HUES64 (cell line): ENCODE measurements around the gene TOMM40L.

Source experiments
- H3K27ac ChIP-seq: 2 replicates; pipeline ENCODE4 v1.7.0; 2013; ENCODE audit warnings: low read depth, low read length, inconsistent platforms
- H3K27me3 ChIP-seq: 2 replicates; pipeline ENCODE4 v1.6.1; 2013; ENCODE audit warnings: mild to moderate bottlenecking, low read length; ENCODE audit not compliant: insufficient read depth
- H3K36me3 ChIP-seq: 2 replicates; pipeline ENCODE4 v1.6.1; 2013; ENCODE audit warnings: mild to moderate bottlenecking, low read length; ENCODE audit not compliant: insufficient read depth
- H3K4me1 ChIP-seq: 2 replicates; pipeline ENCODE4 v1.6.1; 2013; ENCODE audit warnings: mild to moderate bottlenecking, low read length, moderate library complexity; ENCODE audit not compliant: insufficient read depth
- H3K4me3 ChIP-seq: 2 replicates; pipeline ENCODE4 v1.5.1; 2013; ENCODE audit warnings: mild to moderate bottlenecking, low read length, moderate library complexity
- H3K9ac ChIP-seq: 2 replicates; pipeline ENCODE4 v1.6.1; 2013; ENCODE audit warnings: mild to moderate bottlenecking, low read depth, low read length
- H3K9me3 ChIP-seq: 2 replicates; pipeline ENCODE4 v1.6.1; 2013; ENCODE audit warnings: low read depth, low read length; ENCODE audit not compliant: insufficient read depth
- WGBS: fragments of 150-250, 120-280 bp; methylation state at CpG from one replicate; pipeline ENCODE4 v1.1.7; 2013; ENCODE audit warnings: missing lambda C conversion rate; 5-methylcytosine and 5-hydroxymethylcytosine counted together

Gene TOMM40L

GRCh38 chr1:161260376-161261260, 34.8 kb downstream of the TOMM40L start:
- WGBS: 57% methylated on average over 7 of the region's 9 CpGs
- Histone ChIP-seq H3K4me3 (no peak overlapping the region), H3K9me3 (peaks cover 11% of the 10 kb centered on the region), H3K9ac (no peak overlapping the region), H3K36me3 (no peaks in the 10 kb centered on the region), H3K27me3 (peaks cover 44% of the 10 kb centered on the region), H3K4me1 (peaks cover 6% of the 10 kb centered on the region), H3K27ac (no peak overlapping the region)

GRCh38 chr1:161261261-161262235, 35.7 kb downstream of the TOMM40L start:
- Histone ChIP-seq H3K4me1 (peaks cover 12% of the 10 kb centered on the region), H3K9me3 (peaks cover 11% of the 10 kb centered on the region), H3K4me3 (no peak overlapping the region), H3K27ac (no peak overlapping the region), H3K36me3 (no peaks in the 10 kb centered on the region), H3K9ac (no peak overlapping the region), H3K27me3 (peaks cover 44% of the 10 kb centered on the region)
- 76% methylated on average over 6 of the region's 12 CpGs for WGBS

- H3K9ac ChIP-seq: no peak overlapping the region
- no peaks in the 10 kb centered on the region for H3K36me3 ChIP-seq
- H3K4me1 ChIP-seq: peaks cover 21% of the 10 kb centered on the region
- WGBS: 88% methylated on average over 5 of the region's 5 CpGs
- H3K9me3 ChIP-seq: no peaks in the 10 kb centered on the region
- no peak overlapping the region for H3K27ac ChIP-seq
- peaks cover 17% of the 10 kb centered on the region for H3K27me3 ChIP-seq
- no peak overlapping the region for H3K4me3 ChIP-seq
Observed at GRCh38 chr1:161265305-161265704, 39.4 kb downstream of the TOMM40L start.

- 60% methylated on average over 2 of the region's 3 CpGs for WGBS
- Histone ChIP-seq H3K4me1 (peaks cover 15% of the 10 kb centered on the region), H3K9ac (no peak overlapping the region), H3K36me3 (no peaks in the 10 kb centered on the region), H3K9me3 (no peaks in the 10 kb centered on the region), H3K4me3 (no peak overlapping the region), H3K27me3 (peaks cover 8% of the 10 kb centered on the region; the same call in 1 of the 2 replicates), H3K27ac (no peak overlapping the region)
Observed at GRCh38 chr1:161266202-161266601, 40.3 kb downstream of the TOMM40L start.

GRCh38 chr1:161266836-161267235, 41.0 kb downstream of the TOMM40L start:
- no peak overlapping the region for H3K9ac ChIP-seq
- H3K9me3 ChIP-seq: no peaks in the 10 kb centered on the region
- peaks cover 1% of the 10 kb centered on the region; the same call in 1 of the 2 replicates for H3K27me3 ChIP-seq
- H3K4me3 ChIP-seq: no peak overlapping the region
- H3K27ac ChIP-seq: no peak overlapping the region
- no peaks in the 10 kb centered on the region for H3K36me3 ChIP-seq
- WGBS: 76% methylated on average over 1 of the region's 2 CpGs
- H3K4me1 ChIP-seq: peaks cover 15% of the 10 kb centered on the region

- Histone ChIP-seq H3K27me3 (no peaks in the 10 kb centered on the region), H3K4me3 (no peak overlapping the region), H3K9ac (no peak overlapping the region), H3K36me3 (no peaks in the 10 kb centered on the region), H3K27ac (no peak overlapping the region), H3K4me1 (peaks cover 15% of the 10 kb centered on the region), H3K9me3 (no peaks in the 10 kb centered on the region)
- 83% methylated on average over 3 of the region's 3 CpGs for WGBS
Observed at GRCh38 chr1:161267321-161267720, 41.5 kb downstream of the TOMM40L start.

GRCh38 chr1:161273402-161273801, 47.5 kb downstream of the TOMM40L start:
- Histone ChIP-seq H3K9ac (no peak overlapping the region), H3K4me3 (no peak overlapping the region), H3K27me3 (peaks cover 5% of the 10 kb centered on the region; the same call in 1 of the 2 replicates), H3K9me3 (no peaks in the 10 kb centered on the region), H3K27ac (no peak overlapping the region), H3K4me1 (no peaks in the 10 kb centered on the region), H3K36me3 (no peaks in the 10 kb centered on the region)
- WGBS: 78% methylated on average over 3 of the region's 3 CpGs

GRCh38 chr1:161274874-161275273, 49.0 kb downstream of the TOMM40L start:
- Histone ChIP-seq H3K36me3 (no peaks in the 10 kb centered on the region), H3K4me1 (no peaks in the 10 kb centered on the region)
- WGBS: 93% methylated on average over 3 of the region's 3 CpGs

More at GRCh38 chr1:161274874-161275273, 49.0 kb downstream of the TOMM40L start:
- no peak overlapping the region for H3K4me3 ChIP-seq
- H3K9ac ChIP-seq: no peak overlapping the region
- H3K27me3 ChIP-seq: peaks cover 5% of the 10 kb centered on the region; the same call in 1 of the 2 replicates
- no peak overlapping the region for H3K27ac ChIP-seq
- H3K9me3 ChIP-seq: no peaks in the 10 kb centered on the region
